Uterus (tissue), 4 donors: ENCODE results near the gene OR10G3. TPM values are rescaled to one million over a fixed set of nuclear protein-coding genes. Genes with fewer than 3 reads are reported as not detected.

Source experiments
- DNase-seq, 2 donors: peaks; one replicate each; pipeline ENCODE4 v3.0.0-alpha.2; 2019 to 2020
- H3K27ac ChIP-seq, 2 donors: fragments of 200-600 bp; sonication (generic); 1 replicate in 1 of 2; 2 replicates in 1 of 2; pipeline ENCODE4 v1.5.1; 2016 to 2018
- H3K27me3 ChIP-seq, 2 donors: fragments of 200-600 bp; sonication (generic); one replicate each; pipeline ENCODE4 v1.5.1; 2018 to 2019; ENCODE audit warnings: control low read depth in 1 of 2
- H3K36me3 ChIP-seq, 2 donors: fragments of 200-600 bp; sonication (generic); one replicate each; pipeline ENCODE4 v1.5.1; 2019; ENCODE audit warnings: control low read depth in 1 of 2
- H3K4me1 ChIP-seq, 2 donors: fragments of 200-600 bp; sonication (generic); one replicate each; pipeline ENCODE4 v1.5.1; 2018 to 2019; ENCODE audit warnings: control low read depth in 1 of 2
- H3K4me3 ChIP-seq, 2 donors: fragments of 200-600 bp; sonication (generic); 1 replicate in 1 of 2; 2 replicates in 1 of 2; pipeline ENCODE4 v1.5.1; 2018 to 2019; ENCODE audit warnings: mild to moderate bottlenecking in 1 of 2
- H3K9me3 ChIP-seq, 2 donors: fragments of 200-600 bp; sonication (generic); one replicate each; pipeline ENCODE4 v1.5.1; 2019; ENCODE audit warnings: control low read depth in 1 of 2
- POLR2A ChIP-seq, 2 donors: fragments of 450-650 bp; IDR thresholded peaks; one replicate each; pipeline ENCODE4 v1.6.1; 2016; ENCODE audit warnings: antibody characterized with exemption in 2 of 2, mild to moderate bottlenecking in 1 of 2, moderate library complexity in 1 of 2
- intact Hi-C: fragments of 100-400 bp; cut with DNase I; formaldehyde crosslinking; loops from one replicate; pipeline ENCODE4 v1.15.1; 2023; ENCODE audit warnings: low total_unique reads
- total RNA-seq, 4 donors: library from RNA; depleted of rRNA in 3 of 4; stranded (reverse); fragments of >200 nt in 3 of 4; gene quantifications; one replicate each; pipeline versions ENCODE4 v1.1.0 to v1.2.4, GENCODE V29; 2014 to 2023
- TF ChIP-seq, protein P1 (sequence below), 4 experiments: fragments of 200-600 bp in 2 of 4; fragments of 450-650 bp in 2 of 4; sonication (generic) in 2 of 4; IDR thresholded peaks; one replicate each; pipeline ENCODE4 v1.5.1; 2016 to 2019; ENCODE audit warnings: antibody characterized with exemption in 4 of 4, mild to moderate bottlenecking in 2 of 4, moderate library complexity in 1 of 4
- donor health status: DM: yes; HTN: yes; CAD: no.

The OR10G3 gene
- total RNA-seq, 4 donors from 2014 or later: not detected

DNA sequence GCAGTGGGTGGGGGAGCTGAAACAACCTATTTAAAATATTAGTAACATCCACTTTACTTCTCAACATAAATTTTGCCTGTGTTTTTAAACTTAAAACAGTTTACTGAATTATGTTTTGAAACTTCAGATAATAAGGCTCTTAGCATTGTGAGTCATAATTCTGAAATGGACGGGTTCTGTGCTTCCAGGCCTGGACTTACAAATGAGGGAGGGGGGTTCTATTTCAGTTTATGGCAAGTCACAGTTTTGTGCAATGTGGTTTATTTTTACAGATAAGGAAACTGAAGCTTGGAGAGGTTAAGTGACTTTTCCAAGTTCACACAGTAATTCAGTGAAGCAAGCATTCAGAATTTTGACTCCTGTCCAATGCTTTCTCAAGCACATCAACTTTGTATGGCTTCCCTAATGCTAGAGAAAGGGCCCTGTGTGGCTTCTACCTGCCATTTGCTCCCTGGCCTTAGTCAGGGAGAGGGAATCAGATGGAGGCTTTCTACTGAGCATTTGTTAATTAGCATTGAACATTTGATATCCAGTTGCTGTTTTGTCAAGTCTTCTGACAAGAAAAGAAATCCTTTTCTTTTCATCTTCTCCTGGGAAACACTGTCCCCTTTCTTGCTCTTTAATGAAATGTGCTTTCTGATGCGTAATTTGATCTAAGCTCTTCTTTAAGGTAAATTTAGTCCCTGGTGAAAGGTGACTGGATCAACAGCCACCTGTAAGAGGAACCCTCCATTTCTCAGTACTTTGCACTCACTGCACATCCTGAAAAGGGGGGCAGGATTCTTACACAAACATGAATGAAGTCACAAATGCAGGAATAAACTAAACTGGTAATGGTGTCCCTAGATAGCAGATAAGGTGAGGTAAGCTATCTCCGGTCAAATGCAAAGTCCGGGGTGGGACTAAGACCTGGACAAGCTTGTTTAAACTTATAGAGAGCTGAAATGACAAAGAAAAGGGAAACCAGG lies 51.2 kb downstream of the OR10G3 start:
- intact Hi-C loops: no loop called here

DNA sequence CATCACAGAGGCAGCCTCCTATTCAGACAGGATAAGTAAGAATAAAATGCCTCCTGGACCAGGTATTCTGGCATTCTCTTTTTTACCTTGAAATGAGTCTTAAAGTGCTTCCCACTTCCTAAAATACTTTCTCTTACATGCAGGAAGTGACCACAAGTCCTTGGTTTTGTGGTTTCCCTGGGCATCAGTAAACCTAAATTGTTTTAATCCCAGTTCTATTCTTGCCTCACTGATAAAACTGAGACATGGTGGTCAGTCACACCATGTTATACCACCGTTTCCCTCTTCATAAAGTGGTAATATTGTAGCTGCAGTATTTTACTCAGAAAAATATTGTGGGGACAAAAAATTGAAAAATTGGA lies 52.6 kb downstream of the OR10G3 start:
- intact Hi-C loops: no loop called here
- no peak for TF ChIP-seq POLR2A (IDR thresholded peaks at IDR 0.05)
- TF ChIP-seq, protein P1, sequence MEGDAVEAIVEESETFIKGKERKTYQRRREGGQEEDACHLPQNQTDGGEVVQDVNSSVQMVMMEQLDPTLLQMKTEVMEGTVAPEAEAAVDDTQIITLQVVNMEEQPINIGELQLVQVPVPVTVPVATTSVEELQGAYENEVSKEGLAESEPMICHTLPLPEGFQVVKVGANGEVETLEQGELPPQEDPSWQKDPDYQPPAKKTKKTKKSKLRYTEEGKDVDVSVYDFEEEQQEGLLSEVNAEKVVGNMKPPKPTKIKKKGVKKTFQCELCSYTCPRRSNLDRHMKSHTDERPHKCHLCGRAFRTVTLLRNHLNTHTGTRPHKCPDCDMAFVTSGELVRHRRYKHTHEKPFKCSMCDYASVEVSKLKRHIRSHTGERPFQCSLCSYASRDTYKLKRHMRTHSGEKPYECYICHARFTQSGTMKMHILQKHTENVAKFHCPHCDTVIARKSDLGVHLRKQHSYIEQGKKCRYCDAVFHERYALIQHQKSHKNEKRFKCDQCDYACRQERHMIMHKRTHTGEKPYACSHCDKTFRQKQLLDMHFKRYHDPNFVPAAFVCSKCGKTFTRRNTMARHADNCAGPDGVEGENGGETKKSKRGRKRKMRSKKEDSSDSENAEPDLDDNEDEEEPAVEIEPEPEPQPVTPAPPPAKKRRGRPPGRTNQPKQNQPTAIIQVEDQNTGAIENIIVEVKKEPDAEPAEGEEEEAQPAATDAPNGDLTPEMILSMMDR (IDR thresholded peaks at IDR 0.05): no peak
- H3K27ac ChIP-seq: no peak overlapping the region

More for the DNA sequence above, 51.2 kb downstream of the OR10G3 start:
- no peak overlapping the region for H3K27ac ChIP-seq
- H3K4me3 ChIP-seq: no peak overlapping the region
- no peaks in the 10 kb centered on the region for H3K27me3 ChIP-seq
- H3K36me3 ChIP-seq: no peaks in the 10 kb centered on the region
- no peaks in the 10 kb centered on the region for H3K9me3 ChIP-seq
- no peaks in the 10 kb centered on the region for H3K4me1 ChIP-seq
- TF ChIP-seq POLR2A (IDR thresholded peaks at IDR 0.05): no peak
- TF ChIP-seq, protein P1 (IDR thresholded peaks at IDR 0.05): no peak
- no peak for DNase-seq

DNA sequence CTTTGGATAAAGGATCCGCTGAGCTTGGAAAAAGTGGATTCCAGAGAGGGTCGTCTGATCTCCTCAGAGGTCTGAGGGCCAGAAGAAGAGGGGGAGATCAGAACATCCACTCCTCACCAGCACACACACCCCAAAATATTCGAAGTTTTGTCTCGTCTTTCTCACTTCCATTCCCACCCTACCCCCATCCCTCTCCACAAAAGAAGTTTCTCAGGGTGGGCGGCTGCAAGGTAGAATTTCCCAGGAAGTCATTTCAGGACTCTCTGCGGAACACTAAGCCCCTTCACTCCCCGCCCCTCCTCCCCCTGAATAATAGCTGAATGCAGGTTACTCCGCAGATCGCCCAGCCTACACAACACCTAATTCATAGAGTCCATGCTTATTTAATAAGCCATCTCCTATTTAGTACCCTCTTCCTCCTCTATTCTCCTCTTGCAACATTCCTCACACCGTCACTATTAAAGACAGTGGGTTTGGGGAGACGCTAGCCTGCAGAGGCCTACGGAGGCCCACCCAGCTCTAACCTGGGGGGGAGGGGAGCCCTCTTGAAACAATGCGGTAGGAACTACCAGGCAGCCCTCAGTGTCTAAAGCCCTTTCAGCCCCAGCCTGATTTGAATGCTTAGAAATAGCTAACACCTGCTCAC lies 53.1 kb downstream of the OR10G3 start:
- no peaks in the 10 kb centered on the region for H3K36me3 ChIP-seq
- H3K4me3 ChIP-seq: peak overlapping the region; percentile 67 to 99
- peak overlapping the region; percentile 88 to 92 for H3K27ac ChIP-seq
- intact Hi-C loops: no loop called here
- DNase-seq: no peak
- no peaks in the 10 kb centered on the region for H3K4me1 ChIP-seq
- no peak for TF ChIP-seq POLR2A (IDR thresholded peaks at IDR 0.05)
- TF ChIP-seq, protein P1 (IDR thresholded peaks at IDR 0.05): no peak
- H3K27me3 ChIP-seq: no peaks in the 10 kb centered on the region
- no peaks in the 10 kb centered on the region for H3K9me3 ChIP-seq

More for the DNA sequence above, 52.6 kb downstream of the OR10G3 start:
- Histone ChIP-seq H3K27me3 (no peaks in the 10 kb centered on the region), H3K36me3 (no peaks in the 10 kb centered on the region), H3K9me3 (no peaks in the 10 kb centered on the region), H3K4me1 (no peaks in the 10 kb centered on the region), H3K4me3 (no peak overlapping the region)
- no peak for DNase-seq

DNA sequence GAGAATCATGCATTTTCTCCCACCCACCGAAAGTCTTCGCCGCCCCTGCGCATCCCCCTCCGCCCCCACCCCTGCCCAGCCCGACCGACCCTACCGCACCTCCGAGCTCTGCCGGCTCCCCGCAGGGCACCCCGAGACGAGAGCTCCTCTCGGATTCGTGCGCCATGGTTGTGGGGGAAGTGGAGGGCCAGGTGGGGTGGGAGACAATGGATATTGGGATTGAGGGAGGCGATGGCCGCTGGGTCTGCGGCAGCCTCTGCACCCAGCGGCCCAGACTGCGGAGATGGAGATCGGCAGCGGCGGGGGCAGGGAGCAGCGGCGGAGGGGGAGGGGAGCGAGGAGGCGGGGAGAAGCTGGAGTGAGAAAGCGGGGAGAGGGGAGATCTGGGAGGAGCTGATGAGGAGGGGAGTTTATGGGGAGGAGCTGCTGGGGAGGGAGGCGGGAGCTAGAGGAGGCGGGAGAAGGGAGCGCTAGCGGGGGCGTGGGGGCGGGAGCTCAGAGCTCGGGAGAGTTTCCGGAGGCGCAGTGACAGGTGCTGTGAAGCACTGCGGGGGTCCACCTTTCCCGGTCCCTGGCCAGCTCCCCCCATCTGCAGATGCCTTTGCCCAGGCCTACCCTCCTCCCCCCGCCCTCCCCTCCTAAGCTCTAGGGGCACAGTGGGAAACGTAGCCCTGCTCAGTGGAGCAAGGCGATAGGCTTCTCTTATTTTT lies 53.8 kb downstream of the OR10G3 start, which contains the start of gene SALL2:
TSS of gene SALL2 (minus strand) at position 385 of the 710 bp plus-strand sequence. CDS start at position 166, 219 bp downstream.
- TF ChIP-seq POLR2A (IDR thresholded peaks at IDR 0.05): peak in 1 of 2 donors; percentile 30
- TF ChIP-seq, protein P1 (IDR thresholded peaks at IDR 0.05): no peak
- peak within 1 kb of the TSS; percentile 67 to 99 for H3K4me3 ChIP-seq
- H3K9me3 ChIP-seq: no peaks in the 10 kb centered on the region
- peak; percentile 84 to 88 for DNase-seq
- no peaks in the 10 kb centered on the region for H3K36me3 ChIP-seq
- H3K27ac ChIP-seq: peak within 1 kb of the TSS; percentile 88 to 92
- H3K27me3 ChIP-seq: no peaks in the 10 kb centered on the region
- intact Hi-C loops: no loop called here
- H3K4me1 ChIP-seq: no peaks in the 10 kb centered on the region
